GM21619 (cell line): ENCODE data around the gene ITGA4.
A peak's percentile ranks its signal among the peaks of the same experiment; 100 is the strongest.
"Not testable (repeated sequence)": the region's sequence is repeated elsewhere in the genome, so short reads cannot be mapped to it uniquely, and the experiment has no call there.

Source experiments
- ATAC-seq: cut with Tn5 transposase; IDR thresholded peaks from one replicate; pipeline ENCODE4 v1.9.1; 2021; ENCODE audit not compliant: unreplicated experiment

The ITGA4 gene

GRCh38 chr2:181457121-181457740 is at the start of gene ITGA4:
Gene ITGA4, plus strand, starts transcription at chr2:181457386. Its CDS starts 269 bp downstream, at chr2:181457655.
- peak; percentile 65 for ATAC-seq

GRCh38 chr2:181408861-181409260 is 48.3 kb upstream of the ITGA4 start:
- no peak for ATAC-seq

- peak; percentile 99 for ATAC-seq
These were observed 45.9 kb upstream of the ITGA4 start for GRCh38 chr2:181411105-181411849.

- ATAC-seq = no peak
These were observed 37.9 kb upstream of the ITGA4 start for GRCh38 chr2:181419129-181419855.

GRCh38 chr2:181420259-181421130 is 36.7 kb upstream of the ITGA4 start:
- no peak for ATAC-seq

GRCh38 chr2:181421131-181421458 is 36.1 kb upstream of the ITGA4 start:
- ATAC-seq = no peak

GRCh38 chr2:181421464-181421863 is 35.7 kb upstream of the ITGA4 start:
- no peak for ATAC-seq

GRCh38 chr2:181426672-181427071 is 30.5 kb upstream of the ITGA4 start:
- ATAC-seq = no peak

GRCh38 chr2:181430406-181431118 is 26.6 kb upstream of the ITGA4 start:
- ATAC-seq = no peak

GRCh38 chr2:181431674-181432073 is 25.5 kb upstream of the ITGA4 start:
- ATAC-seq = no peak

- ATAC-seq = no peak
These were observed 18.9 kb upstream of the ITGA4 start for GRCh38 chr2:181438261-181438660.

GRCh38 chr2:181440344-181440743 is 16.8 kb upstream of the ITGA4 start:
- no peak for ATAC-seq

- no peak for ATAC-seq
These were observed 16.3 kb upstream of the ITGA4 start for GRCh38 chr2:181440919-181441318.

GRCh38 chr2:181441670-181442069 is 15.5 kb upstream of the ITGA4 start:
- ATAC-seq = no peak

- ATAC-seq = no peak
These were observed 12.5 kb upstream of the ITGA4 start for GRCh38 chr2:181444654-181445053.

- peak; percentile 62 for ATAC-seq
These were observed 10.2 kb upstream of the ITGA4 start for GRCh38 chr2:181446985-181447384.

GRCh38 chr2:181449278-181449677 is 7.9 kb upstream of the ITGA4 start:
- not testable (repeated sequence) for ATAC-seq

- ATAC-seq = no peak
These were observed 2.3 kb upstream of the ITGA4 start for GRCh38 chr2:181454686-181455450.

GRCh38 chr2:181456660-181457120 is 496 bp upstream of the ITGA4 start:
- ATAC-seq = peak; percentile 79
